Measurements from ENCODE around the gene ARHGEF40.

- TF ChIP-seq RBBP5 (conservative IDR thresholded peaks at IDR 0.05) (no peak), BACH1 (IDR thresholded peaks at IDR 0.05; ENCODE audit: borderline replicate concordance) (no peak), RFX5 (IDR thresholded peaks at IDR 0.05; ENCODE audit: low read depth, low read length) (no peak), CTCF (IDR thresholded peaks at IDR 0.05 in 2 of 3, conservative IDR thresholded peaks at IDR 0.05 in 1 of 3; ENCODE audit: control insufficient read depth in 2 of 3, extremely low read depth in 1 of 3, insufficient read depth in 1 of 3, low read depth in 3 of 3, low read length in 3 of 3) (no peak), GABPA (IDR thresholded peaks at IDR 0.05; ENCODE audit: low read depth) (no peak)
These were observed 22.9 kb downstream of the ARHGEF40 start for GRCh38 chr14:21093018-21093417.

Measured in GM12878 (cell line).